HEK293T (cell line): ENCODE measurements around the gene ALDH7A1.

Experiments used
- CTCF ChIA-PET: fragments of 350-600 bp; formaldehyde crosslinking; extraction: SDS; loops from one replicate; lab custom pipeline; 2021; ENCODE audit warnings: antibody characterized with exemption, inconsistent platforms; lab: Yijun Ruan, JAX
- POLR2A ChIA-PET: fragments of 350-600 bp; formaldehyde crosslinking; extraction: SDS; loops from one replicate; lab custom pipeline; 2020; ENCODE audit warnings: antibody characterized with exemption, inconsistent platforms; lab: Yijun Ruan, JAX
- DNase-seq: peaks from one replicate; pipeline ENCODE4 v3.0.0; 2012; ENCODE audit warnings: mixed read lengths; ENCODE audit errors: extremely low spot score
- ARNT ChIP-seq: fragments of 450-650 bp; IDR thresholded peaks from 2 replicates; pipeline ENCODE4 v1.6.1; 2017; ENCODE audit warnings: mild to moderate bottlenecking
- BHLHE40 ChIP-seq: fragments of 450-650 bp; IDR thresholded peaks from 2 replicates; pipeline ENCODE4 v1.6.1; 2016; ENCODE audit warnings: mild to moderate bottlenecking, moderate library complexity, borderline replicate concordance
- CTBP1 ChIP-seq: fragments of 450-650 bp; IDR thresholded peaks from 2 replicates; pipeline ENCODE4 v1.6.1; 2016; ENCODE audit warnings: borderline replicate concordance
- ELF4 ChIP-seq: fragments of 450-650 bp; IDR thresholded peaks from 2 replicates; pipeline ENCODE4 v1.6.1; 2017; ENCODE audit warnings: antibody characterized with exemption
- FOXA1 ChIP-seq: fragments of 450-650 bp; IDR thresholded peaks from 2 replicates; pipeline ENCODE4 v1.6.1; 2016; ENCODE audit warnings: mild to moderate bottlenecking
- FOXK2 ChIP-seq: fragments of 450-650 bp; IDR thresholded peaks from 2 replicates; pipeline ENCODE4 v1.6.1; 2016; ENCODE audit warnings: mild to moderate bottlenecking
- FOXM1 ChIP-seq: fragments of 450-650 bp; IDR thresholded peaks from 2 replicates; pipeline ENCODE4 v1.6.1; 2017; ENCODE audit warnings: mild to moderate bottlenecking, borderline replicate concordance
- HDGF ChIP-seq: fragments of 450-650 bp; IDR thresholded peaks from 2 replicates; pipeline ENCODE4 v1.6.1; 2017; ENCODE audit warnings: antibody characterized with exemption, borderline replicate concordance
- L3MBTL2 ChIP-seq: fragments of 450-650 bp; conservative IDR thresholded peaks from 2 replicates; pipeline ENCODE4 v1.6.1; 2016; ENCODE audit warnings: mild to moderate bottlenecking
- LEF1 ChIP-seq: fragments of 450-650 bp; IDR thresholded peaks from 2 replicates; pipeline ENCODE4 v1.6.1; 2017; ENCODE audit warnings: mild to moderate bottlenecking, borderline replicate concordance
- NFRKB ChIP-seq: fragments of 450-650 bp; IDR thresholded peaks from 2 replicates; pipeline ENCODE4 v1.6.1; 2016; ENCODE audit warnings: mild to moderate bottlenecking, moderate library complexity
- SP1 ChIP-seq: fragments of 450-650 bp; IDR thresholded peaks from 2 replicates; pipeline ENCODE4 v1.6.1; 2017
- SUZ12 ChIP-seq: fragments of 450-650 bp; IDR thresholded peaks from 2 replicates; pipeline ENCODE4 v1.6.1; 2016; ENCODE audit warnings: mild to moderate bottlenecking
- TARDBP ChIP-seq: fragments of 450-650 bp; IDR thresholded peaks from 2 replicates; pipeline ENCODE4 v1.6.1; 2016
- ZNF384 ChIP-seq: fragments of 450-650 bp; IDR thresholded peaks from 2 replicates; pipeline ENCODE4 v1.6.1; 2016
- TF ChIP-seq, protein P1 (sequence below): fragments of 450-650 bp; IDR thresholded peaks from 2 replicates; pipeline ENCODE4 v1.6.1; 2016

The ALDH7A1 gene

DNA sequence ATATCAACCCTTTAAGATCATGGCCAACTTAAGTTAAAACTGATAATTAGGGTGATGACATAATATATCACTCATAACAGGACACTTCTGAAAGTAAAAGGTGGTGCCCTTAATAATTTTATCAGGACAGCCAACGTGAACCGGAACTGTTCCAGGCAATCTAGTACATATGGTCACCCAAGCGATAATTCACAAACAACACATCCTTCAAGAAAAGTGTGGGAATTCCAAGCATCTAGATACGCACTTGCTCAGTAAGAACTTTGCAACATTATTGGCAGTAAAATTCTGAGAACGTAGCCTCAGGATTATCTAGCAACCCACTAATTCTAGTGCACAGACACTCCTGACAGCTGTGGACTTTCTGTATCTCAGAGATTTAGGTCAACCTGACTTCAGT, 85.7 kb downstream of the ALDH7A1 start:
- CTCF ChIA-PET: interaction anchor here (0.7 to 2.1 kb wide), 2 partner anchors 9 to 13 kb away, joined by 3 to 14 read pairs; no protein-coding TSS in a partner anchor
- DNase-seq: no peak
- POLR2A ChIA-PET: no interaction called here
- TF ChIP-seq FOXM1 (no peak), CTBP1 (no peak)

GRCh38 chr5:126508962-126509279, 86.1 kb downstream of the ALDH7A1 start:
- POLR2A ChIA-PET: no interaction called here
- CTCF ChIA-PET: interaction anchor here (0.7 to 2.1 kb wide), 2 partner anchors 8 to 13 kb away, joined by 3 to 14 read pairs; no protein-coding TSS in a partner anchor
- DNase-seq: no peak
- TF ChIP-seq ARNT: no peak
- no peak for TF ChIP-seq ZNF384
- no peak for TF ChIP-seq FOXK2
- no peak for TF ChIP-seq NFRKB
- no peak for TF ChIP-seq SP1
- TF ChIP-seq L3MBTL2: no peak
- TF ChIP-seq ELF4: no peak
- no peak for TF ChIP-seq FOXA1
- TF ChIP-seq, protein P1, sequence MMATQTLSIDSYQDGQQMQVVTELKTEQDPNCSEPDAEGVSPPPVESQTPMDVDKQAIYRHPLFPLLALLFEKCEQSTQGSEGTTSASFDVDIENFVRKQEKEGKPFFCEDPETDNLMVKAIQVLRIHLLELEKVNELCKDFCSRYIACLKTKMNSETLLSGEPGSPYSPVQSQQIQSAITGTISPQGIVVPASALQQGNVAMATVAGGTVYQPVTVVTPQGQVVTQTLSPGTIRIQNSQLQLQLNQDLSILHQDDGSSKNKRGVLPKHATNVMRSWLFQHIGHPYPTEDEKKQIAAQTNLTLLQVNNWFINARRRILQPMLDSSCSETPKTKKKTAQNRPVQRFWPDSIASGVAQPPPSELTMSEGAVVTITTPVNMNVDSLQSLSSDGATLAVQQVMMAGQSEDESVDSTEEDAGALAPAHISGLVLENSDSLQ: no peak
- no peak for TF ChIP-seq LEF1
- no peak for TF ChIP-seq SUZ12
- TF ChIP-seq CTBP1: no peak

DNA sequence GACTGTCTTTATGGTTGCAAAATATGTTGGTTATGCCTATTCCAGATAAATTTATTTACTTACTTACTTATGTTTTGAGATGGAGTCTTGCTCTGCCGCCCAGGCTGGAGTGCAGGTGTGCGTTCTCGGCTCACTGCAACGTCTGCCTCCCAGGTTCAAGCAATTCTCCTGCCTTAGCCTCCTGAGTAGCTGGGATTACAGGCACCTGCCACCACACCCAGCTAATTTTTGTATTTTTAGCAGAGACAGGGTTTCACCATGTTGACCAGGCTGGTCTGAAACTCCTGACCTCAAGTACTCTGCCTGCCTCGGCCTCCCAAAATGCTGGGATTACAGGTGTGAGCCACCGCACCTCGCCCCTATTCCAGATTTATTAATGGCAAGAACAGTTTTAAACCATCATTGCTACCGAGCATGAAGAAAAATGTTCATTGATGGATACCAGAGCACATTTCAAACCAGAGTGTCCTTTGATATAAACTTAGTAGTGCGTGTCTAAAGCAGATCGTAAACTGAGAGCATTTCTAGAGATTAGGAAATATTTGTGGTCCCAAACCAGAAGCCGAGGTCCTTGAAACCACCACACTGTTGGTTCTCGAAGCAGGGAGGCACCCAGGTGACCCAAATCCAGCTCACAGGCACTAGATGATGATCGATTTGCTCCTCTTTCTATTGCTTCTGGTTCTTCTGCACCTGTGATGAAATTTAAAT, 86.6 kb downstream of the ALDH7A1 start:
- TF ChIP-seq SUZ12 (no peak), HDGF (no peak), ARNT (no peak), FOXA1 (no peak), FOXM1 (no peak), ZNF384 (no peak), CTBP1 (no peak), ELF4 (no peak), L3MBTL2 (no peak), TARDBP (no peak), LEF1 (no peak), SP1 (no peak), FOXK2 (no peak), BHLHE40 (no peak), NFRKB (no peak)
- TF ChIP-seq, protein P1: no peak
- ChIA-PET POLR2A (no interaction called here), CTCF (interaction anchor here (0.7 to 2.1 kb wide), 2 partner anchors 8 to 12 kb away, joined by 3 to 14 read pairs; no protein-coding TSS in a partner anchor)
- DNase-seq: no peak

DNA sequence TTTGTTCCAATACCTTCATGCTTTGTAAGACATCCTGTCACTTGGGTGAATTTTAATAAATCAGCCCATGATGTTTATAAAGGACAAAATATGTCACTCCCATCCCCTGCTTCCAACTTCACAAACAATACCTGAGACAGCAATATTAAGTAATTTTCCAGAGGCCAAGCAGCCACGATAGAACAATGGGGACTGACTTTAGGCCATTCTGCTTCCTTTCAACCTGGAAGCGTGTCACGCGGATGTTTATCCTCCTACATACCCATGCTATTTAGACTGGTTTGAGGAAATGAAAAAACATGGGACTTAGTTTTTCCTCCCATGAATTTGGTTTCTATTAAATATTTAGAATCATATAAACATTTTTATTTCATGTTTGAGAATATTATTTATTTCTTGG, 88.9 kb downstream of the ALDH7A1 start:
- DNase-seq: no peak
- CTCF ChIA-PET: no interaction called here
- TF ChIP-seq ELF4: no peak
- no peak for TF ChIP-seq LEF1
- no peak for TF ChIP-seq BHLHE40
- no peak for TF ChIP-seq TARDBP
- POLR2A ChIA-PET: no interaction called here

DNA sequence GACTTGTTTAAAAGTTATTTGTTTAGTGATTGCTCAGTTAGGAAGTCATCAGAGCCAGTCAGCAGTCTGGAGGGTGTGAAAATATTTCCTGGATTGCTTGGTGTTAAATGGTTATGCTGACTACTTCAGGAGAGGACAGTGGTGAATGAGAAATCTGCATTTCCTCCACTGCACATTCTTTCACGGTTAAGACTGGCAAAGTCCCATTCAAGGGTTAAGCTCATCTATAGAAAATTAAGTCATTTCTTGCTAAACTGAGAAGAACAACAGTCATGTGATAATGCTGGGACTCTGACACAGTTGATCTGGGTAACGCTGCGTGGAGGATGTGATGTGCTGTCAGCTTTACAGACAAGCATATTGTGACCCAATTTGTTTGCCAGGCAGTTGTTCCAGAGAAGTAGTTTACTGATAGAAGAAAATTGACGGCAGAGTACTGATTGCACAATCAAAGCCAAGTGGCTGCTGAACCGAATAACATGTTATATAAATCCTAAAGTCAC, 91.4 kb downstream of the ALDH7A1 start:
- TF ChIP-seq SUZ12: no peak
- TF ChIP-seq LEF1: no peak
- TF ChIP-seq FOXK2: no peak
- no peak for TF ChIP-seq BHLHE40
- no peak for TF ChIP-seq ARNT
- TF ChIP-seq HDGF: no peak
- no peak for TF ChIP-seq CTBP1
- TF ChIP-seq, protein P1: no peak
- no peak for TF ChIP-seq NFRKB
- no peak for TF ChIP-seq TARDBP
- TF ChIP-seq SP1: no peak
- ChIA-PET POLR2A (no interaction called here), CTCF (no interaction called here)
- no peak for DNase-seq

- ChIA-PET POLR2A (no interaction called here), CTCF (interaction anchor here (0.6 to 2.5 kb wide), 6 partner anchors 8 to 131 kb away, joined by 3 to 33 read pairs (median 8); no protein-coding TSS in a partner anchor)
- no peak for TF ChIP-seq TARDBP
- TF ChIP-seq HDGF: no peak
- no peak for TF ChIP-seq ARNT
- TF ChIP-seq BHLHE40: no peak
- TF ChIP-seq L3MBTL2: no peak
- TF ChIP-seq, protein P1: no peak
- TF ChIP-seq SUZ12: no peak
- TF ChIP-seq FOXM1: no peak
- no peak for TF ChIP-seq FOXK2
- TF ChIP-seq FOXA1: no peak
- TF ChIP-seq NFRKB: no peak
- TF ChIP-seq ELF4: no peak
- no peak for TF ChIP-seq LEF1
- no peak for TF ChIP-seq SP1
- no peak for DNase-seq
Measured at GRCh38 chr5:126501448-126501847, 93.6 kb downstream of the ALDH7A1 start.
